Parathyroid adenoma (tissue), 2 donors: ENCODE data around the gene TMEM145.

Experiments used
- H2AFZ ChIP-seq: fragments of 300-600 bp; sonication (generic); one replicate; pipeline ENCODE4 v1.7.0; 2017; ENCODE audit warnings: antibody characterized with exemption, mild to moderate bottlenecking
- H3K27ac ChIP-seq: fragments of 300-600 bp; sonication (generic); one replicate; pipeline ENCODE4 v1.7.0; 2017
- H3K27me3 ChIP-seq: fragments of 300-600 bp; sonication (generic); one replicate; pipeline ENCODE4 v1.7.0; 2017; ENCODE audit warnings: low read length; ENCODE audit not compliant: control insufficient read depth, insufficient read depth
- H3K36me3 ChIP-seq: fragments of 300-600 bp; sonication (generic); one replicate; pipeline ENCODE4 v1.7.0; 2017; ENCODE audit warnings: low read length; ENCODE audit not compliant: control insufficient read depth, insufficient read depth
- H3K4me1 ChIP-seq: fragments of 300-600 bp; sonication (generic); one replicate; pipeline ENCODE4 v1.7.0; 2017; ENCODE audit warnings: control low read depth
- H3K4me2 ChIP-seq: fragments of 300-600 bp; sonication (generic); one replicate; pipeline ENCODE4 v1.7.0; 2017; ENCODE audit warnings: low read length
- H3K4me3 ChIP-seq: fragments of 300-600 bp; sonication (generic); one replicate; pipeline ENCODE4 v1.7.0; 2017; ENCODE audit warnings: low read depth, low read length
- H3K79me2 ChIP-seq: fragments of 300-600 bp; sonication (generic); one replicate; pipeline ENCODE4 v1.7.0; 2017; ENCODE audit warnings: control low read depth
- H3K9ac ChIP-seq: fragments of 300-600 bp; sonication (generic); one replicate; pipeline ENCODE4 v1.7.0; 2017; ENCODE audit warnings: mild to moderate bottlenecking
- H3K9me3 ChIP-seq: fragments of 300-600 bp; sonication (generic); one replicate; pipeline ENCODE4 v1.7.0; 2017; ENCODE audit warnings: low read length; ENCODE audit not compliant: control insufficient read depth
- TF ChIP-seq, protein P1 (sequence below): fragments of 300-600 bp; sonication (generic); IDR thresholded peaks from one replicate; pipeline ENCODE4 v1.7.0; 2017; ENCODE audit warnings: antibody characterized with exemption, mild to moderate bottlenecking
- donor health status: primary hyperparathyroidism.

TMEM145 gene

DNA sequence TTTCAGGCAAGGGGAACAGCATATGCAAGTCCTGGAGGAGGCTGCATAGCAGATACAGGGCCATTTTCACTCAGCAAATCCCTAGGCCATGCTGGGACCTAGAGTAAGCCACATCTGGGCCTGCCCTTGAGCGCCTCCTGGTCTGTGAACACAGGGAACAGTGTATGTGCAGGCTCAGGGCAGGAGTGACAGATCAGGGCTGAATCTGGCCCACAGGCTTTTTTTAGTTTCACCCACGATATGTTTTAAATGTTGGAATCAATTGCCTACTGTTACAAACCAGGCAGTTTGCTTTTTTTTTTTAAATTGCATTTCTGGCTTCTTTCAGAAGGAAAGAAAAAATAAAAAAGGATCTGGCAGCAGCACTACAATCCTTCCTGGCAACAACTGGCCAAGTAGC lies 1.5 kb upstream of the TMEM145 start:
- Histone ChIP-seq H3K27me3 (no peaks in the 10 kb centered on the region), H2AFZ (no peak overlapping the region), H3K27ac (no peak overlapping the region), H3K4me3 (no peak overlapping the region), H3K9ac (no peak overlapping the region), H3K4me2 (no peak overlapping the region), H3K36me3 (no peaks in the 10 kb centered on the region), H3K4me1 (peaks cover 12% of the 10 kb centered on the region), H3K9me3 (no peaks in the 10 kb centered on the region), H3K79me2 (no peaks in the 10 kb centered on the region)
- TF ChIP-seq, protein P1, sequence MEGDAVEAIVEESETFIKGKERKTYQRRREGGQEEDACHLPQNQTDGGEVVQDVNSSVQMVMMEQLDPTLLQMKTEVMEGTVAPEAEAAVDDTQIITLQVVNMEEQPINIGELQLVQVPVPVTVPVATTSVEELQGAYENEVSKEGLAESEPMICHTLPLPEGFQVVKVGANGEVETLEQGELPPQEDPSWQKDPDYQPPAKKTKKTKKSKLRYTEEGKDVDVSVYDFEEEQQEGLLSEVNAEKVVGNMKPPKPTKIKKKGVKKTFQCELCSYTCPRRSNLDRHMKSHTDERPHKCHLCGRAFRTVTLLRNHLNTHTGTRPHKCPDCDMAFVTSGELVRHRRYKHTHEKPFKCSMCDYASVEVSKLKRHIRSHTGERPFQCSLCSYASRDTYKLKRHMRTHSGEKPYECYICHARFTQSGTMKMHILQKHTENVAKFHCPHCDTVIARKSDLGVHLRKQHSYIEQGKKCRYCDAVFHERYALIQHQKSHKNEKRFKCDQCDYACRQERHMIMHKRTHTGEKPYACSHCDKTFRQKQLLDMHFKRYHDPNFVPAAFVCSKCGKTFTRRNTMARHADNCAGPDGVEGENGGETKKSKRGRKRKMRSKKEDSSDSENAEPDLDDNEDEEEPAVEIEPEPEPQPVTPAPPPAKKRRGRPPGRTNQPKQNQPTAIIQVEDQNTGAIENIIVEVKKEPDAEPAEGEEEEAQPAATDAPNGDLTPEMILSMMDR: peak; percentile 3

DNA sequence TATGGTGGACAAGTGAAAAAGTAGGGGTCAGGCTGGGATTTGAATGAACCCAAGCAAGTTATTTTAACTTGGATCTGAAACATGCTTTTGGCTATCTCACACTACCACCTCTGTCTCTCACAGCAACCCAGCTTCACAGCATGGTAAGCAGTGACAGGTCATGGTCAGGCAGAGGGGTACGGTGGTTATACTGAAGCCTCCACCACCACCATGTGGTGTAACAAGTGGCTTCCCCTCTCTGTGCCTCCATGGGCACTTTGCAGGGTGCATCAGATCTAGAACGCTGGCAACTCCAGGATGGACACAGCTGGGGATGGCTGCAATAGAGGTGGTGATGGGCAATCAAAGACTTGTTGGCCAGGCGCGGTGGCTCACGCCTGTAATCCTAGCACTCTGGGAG lies 739 bp upstream of the TMEM145 start:
- no peaks in the 10 kb centered on the region for H3K9me3 ChIP-seq
- no peaks in the 10 kb centered on the region for H3K36me3 ChIP-seq
- H3K79me2 ChIP-seq: no peaks in the 10 kb centered on the region
- H3K4me3 ChIP-seq: no peak overlapping the region
- H2AFZ ChIP-seq: peak overlapping the region; percentile 35
- TF ChIP-seq, protein P1: no peak
- peaks cover 19% of the 10 kb centered on the region for H3K4me1 ChIP-seq
- no peak overlapping the region for H3K4me2 ChIP-seq
- no peak overlapping the region for H3K9ac ChIP-seq
- no peaks in the 10 kb centered on the region for H3K27me3 ChIP-seq
- no peak overlapping the region for H3K27ac ChIP-seq

DNA sequence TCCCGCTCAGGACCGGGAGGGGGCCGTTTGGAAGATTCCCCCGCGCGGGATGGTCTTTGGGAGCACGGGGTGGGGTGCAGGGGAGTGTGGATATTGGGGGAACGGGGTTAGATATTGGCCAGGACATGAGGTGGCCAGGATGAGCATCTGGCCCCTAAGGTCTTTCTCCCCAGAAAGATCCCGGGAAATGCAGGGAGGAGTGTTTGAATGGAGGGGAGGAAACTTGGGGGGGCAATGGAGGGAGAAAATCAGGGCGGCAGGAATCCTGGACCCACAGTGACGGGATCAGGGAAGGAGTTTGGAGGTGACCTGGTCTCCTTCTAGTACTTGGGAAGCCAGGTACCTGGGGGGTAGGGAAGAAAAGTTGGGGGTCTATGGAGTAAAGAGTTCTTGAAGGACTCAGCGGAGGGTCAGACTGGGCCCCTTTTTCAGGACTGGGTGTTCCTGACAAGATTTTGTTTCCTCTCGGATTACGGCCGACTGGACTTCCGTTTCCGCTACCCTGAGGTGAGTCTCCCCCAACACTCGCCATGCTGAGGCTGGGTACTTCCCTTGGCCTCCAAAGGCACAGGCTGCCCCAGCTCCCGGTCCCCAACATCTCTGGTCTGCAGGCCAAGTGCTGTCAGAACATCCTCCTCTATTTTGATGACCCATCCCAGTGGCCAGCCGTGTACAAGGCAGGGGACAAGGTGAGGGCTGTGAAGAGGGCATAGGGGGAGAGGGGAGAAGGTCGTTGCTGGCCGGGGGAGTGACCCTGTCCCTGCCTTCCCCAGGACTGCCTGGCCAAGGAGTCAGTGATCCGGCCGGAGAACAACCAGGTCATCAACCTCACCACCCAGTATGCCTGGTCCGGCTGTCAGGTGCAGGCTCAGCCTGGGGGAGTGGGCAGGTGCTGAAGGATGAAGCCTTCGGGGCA lies 989 bp downstream of the TMEM145 start:
- H3K36me3 ChIP-seq: no peaks in the 10 kb centered on the region
- H3K4me2 ChIP-seq: peak overlapping the region; percentile 91
- peaks cover 21% of the 10 kb centered on the region for H3K4me1 ChIP-seq
- peak overlapping the region; percentile 66 for H3K27ac ChIP-seq
- TF ChIP-seq, protein P1: no peak
- peak overlapping the region; percentile 86 for H2AFZ ChIP-seq
- H3K9ac ChIP-seq: no peak overlapping the region
- H3K4me3 ChIP-seq: no peak overlapping the region
- no peaks in the 10 kb centered on the region for H3K79me2 ChIP-seq
- H3K27me3 ChIP-seq: no peaks in the 10 kb centered on the region
- no peaks in the 10 kb centered on the region for H3K9me3 ChIP-seq

DNA sequence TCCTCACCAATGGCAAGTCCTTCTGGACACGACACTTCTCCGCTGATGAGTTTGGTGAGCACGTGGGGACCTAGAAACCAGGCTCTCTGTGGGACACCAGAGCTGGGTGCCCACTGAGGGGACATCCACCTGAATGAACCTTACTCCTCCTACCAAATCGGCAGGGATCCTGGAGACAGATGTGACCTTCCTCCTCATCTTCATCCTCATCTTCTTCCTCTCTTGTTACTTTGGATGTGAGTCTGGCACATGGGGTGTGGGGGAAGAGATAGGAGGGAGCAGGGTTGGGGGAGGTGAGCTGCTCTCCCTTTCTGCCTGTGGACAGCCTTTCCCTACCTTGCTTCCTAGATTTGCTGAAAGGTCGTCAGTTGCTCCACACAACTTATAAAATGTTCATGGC lies 1.9 kb downstream of the TMEM145 start:
- Histone ChIP-seq H3K9ac (no peak overlapping the region), H3K27ac (no peak overlapping the region), H3K4me1 (peaks cover 21% of the 10 kb centered on the region), H3K36me3 (no peaks in the 10 kb centered on the region), H3K4me3 (no peak overlapping the region), H2AFZ (no peak overlapping the region), H3K27me3 (no peaks in the 10 kb centered on the region), H3K4me2 (no peak overlapping the region), H3K79me2 (no peaks in the 10 kb centered on the region), H3K9me3 (no peaks in the 10 kb centered on the region)
- TF ChIP-seq, protein P1: no peak
